ENCODE results near the gene PGS1.

GRCh38 chr17:78411241-78411857, 32.9 kb downstream of the PGS1 start:
- no peak for TF ChIP-seq CTCF (IDR thresholded peaks at IDR 0.05)
- no peak for TF ChIP-seq POLR2A (IDR thresholded peaks at IDR 0.05)

Data from uterus (tissue), 2 donors.